Kidney (tissue), 14 donors: ENCODE data around the gene NAA15. TPM values are rescaled to one million over a fixed set of nuclear protein-coding genes. Genes with fewer than 3 reads are reported as not detected.

Experiments used
- DNase-seq, 5 donors: peaks; one replicate each; pipeline ENCODE4 v3.0.0-alpha.2; 2013 to 2020
- FAIRE-seq: peaks from 2 replicates; lab custom pipeline; 2012; peaks lifted over from hg19 to GRCh38; lab: Jason Lieb, UNC
- H3K27ac ChIP-seq, 2 donors: one replicate each; pipeline ENCODE4 v1.7.0; 2013; ENCODE audit warnings: low read depth in 2 of 2, low read length in 2 of 2, inconsistent platforms in 1 of 2
- H3K27me3 ChIP-seq: one replicate; pipeline ENCODE4 v1.7.1; 2013; ENCODE audit warnings: low read length, inconsistent platforms; ENCODE audit not compliant: control insufficient read depth, insufficient read depth
- H3K36me3 ChIP-seq, 3 donors: one replicate each; pipeline versions ENCODE4 v1.7.0 to v1.7.1; 2013; ENCODE audit warnings: low read length in 3 of 3, control low read depth in 1 of 3, inconsistent platforms in 1 of 3; ENCODE audit not compliant: insufficient read depth in 3 of 3, control insufficient read depth in 2 of 3
- H3K4me1 ChIP-seq, 3 donors: one replicate each; pipeline versions ENCODE4 v1.7.0 to v1.7.1; 2013; ENCODE audit warnings: low read length in 3 of 3, inconsistent platforms in 1 of 3, low read depth in 1 of 3; ENCODE audit not compliant: control insufficient read depth in 2 of 3, insufficient read depth in 2 of 3
- H3K4me3 ChIP-seq, 3 donors: one replicate each; pipeline versions ENCODE4 v1.7.0 to v1.8.1; 2013; ENCODE audit warnings: low read length in 3 of 3, control low read depth in 1 of 3, inconsistent platforms in 1 of 3
- H3K9ac ChIP-seq, 3 donors: one replicate each; pipeline versions ENCODE4 v1.7.0 to v1.7.1; 2013; ENCODE audit warnings: low read length in 3 of 3, control low read depth in 1 of 3, inconsistent platforms in 1 of 3
- H3K9me3 ChIP-seq, 3 donors: one replicate each; pipeline versions ENCODE4 v1.7.0 to v1.7.1; 2013; ENCODE audit warnings: low read length in 3 of 3, control low read depth in 1 of 3, inconsistent platforms in 1 of 3; ENCODE audit not compliant: control insufficient read depth in 2 of 3, insufficient read depth in 1 of 3
- intact Hi-C: fragments of 100-400 bp; cut with DNase I; formaldehyde crosslinking; loops from one replicate; pipeline ENCODE4 v1.11.1; 2022
- polyA plus RNA-seq: library from polyadenylated mRNA; stranded (reverse); fragments of 350-450 nt; fragmentation: Illumina TruSeq; extraction: RNeasy Lipid Tissue Mini Kit (QIAGEN cat#74804); gene quantifications from one replicate; pipeline ENCODE4 v1.2.3, GENCODE V29; 2014; ENCODE audit warnings: low read depth, low replicate concordance; ENCODE audit not compliant: insufficient read depth
- total RNA-seq: library from RNA; stranded (reverse); fragmentation: NEBNext Ultra II Directional; extraction: Animal tissue kit (Norgen Biotek cat#: 25700); gene quantifications from one replicate; pipeline ENCODE4 v1.2.1, GENCODE V29; 2021
- TF ChIP-seq, protein P1 (sequence below): IDR thresholded peaks from 3 replicates; pipeline ENCODE4 v1.5.1; 2012; ENCODE audit warnings: mild to moderate bottlenecking, moderate library complexity, borderline replicate concordance; ENCODE audit not compliant: insufficient read depth; ENCODE audit errors: extremely low read depth
- donor health status: control.
- donor health status: control.
- donor health status: control.
- donor health status: control.
- donor health status: control.
- donor health status: DM: yes; HTN: yes; CAD: no.
- donor health status: Normal renal cell carcinoma (clear cell type).

Gene NAA15
- total and polyA plus RNA-seq, 2 donors from 2014 or later, result 7.0 to 38.8 TPM

DNA sequence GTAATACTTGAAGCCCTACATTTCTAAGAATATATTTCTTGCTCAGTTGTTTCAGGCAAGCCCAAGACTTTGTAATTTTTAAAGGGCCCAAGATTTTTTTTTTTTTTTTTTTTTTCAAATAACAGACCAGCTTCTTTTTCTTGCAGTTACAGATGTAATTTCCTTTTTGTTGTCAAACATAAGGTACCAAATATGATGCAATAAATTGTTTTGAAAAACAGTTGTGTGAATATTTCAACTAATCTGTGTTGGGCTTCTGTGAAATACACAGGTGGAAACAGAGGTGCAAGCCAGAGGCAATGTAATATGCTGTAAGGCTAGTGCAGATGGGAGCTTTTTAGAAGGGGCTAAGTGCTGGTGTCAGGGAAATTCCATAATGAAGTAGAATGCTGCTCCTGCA is 87.8 kb downstream of the NAA15 start:
- Histone ChIP-seq H3K9ac (no peak overlapping the region), H3K36me3 (peaks cover 5 to 11% (median 8%) of the 10 kb centered on the region in 3 donors), H3K4me3 (no peak overlapping the region), H3K27ac (no peak overlapping the region), H3K27me3 (no peaks in the 10 kb centered on the region), H3K4me1 (no peaks in the 10 kb centered on the region), H3K9me3 (no peaks in the 10 kb centered on the region)
- DNase-seq (no peak), FAIRE-seq (no peak)
- TF ChIP-seq, protein P1, sequence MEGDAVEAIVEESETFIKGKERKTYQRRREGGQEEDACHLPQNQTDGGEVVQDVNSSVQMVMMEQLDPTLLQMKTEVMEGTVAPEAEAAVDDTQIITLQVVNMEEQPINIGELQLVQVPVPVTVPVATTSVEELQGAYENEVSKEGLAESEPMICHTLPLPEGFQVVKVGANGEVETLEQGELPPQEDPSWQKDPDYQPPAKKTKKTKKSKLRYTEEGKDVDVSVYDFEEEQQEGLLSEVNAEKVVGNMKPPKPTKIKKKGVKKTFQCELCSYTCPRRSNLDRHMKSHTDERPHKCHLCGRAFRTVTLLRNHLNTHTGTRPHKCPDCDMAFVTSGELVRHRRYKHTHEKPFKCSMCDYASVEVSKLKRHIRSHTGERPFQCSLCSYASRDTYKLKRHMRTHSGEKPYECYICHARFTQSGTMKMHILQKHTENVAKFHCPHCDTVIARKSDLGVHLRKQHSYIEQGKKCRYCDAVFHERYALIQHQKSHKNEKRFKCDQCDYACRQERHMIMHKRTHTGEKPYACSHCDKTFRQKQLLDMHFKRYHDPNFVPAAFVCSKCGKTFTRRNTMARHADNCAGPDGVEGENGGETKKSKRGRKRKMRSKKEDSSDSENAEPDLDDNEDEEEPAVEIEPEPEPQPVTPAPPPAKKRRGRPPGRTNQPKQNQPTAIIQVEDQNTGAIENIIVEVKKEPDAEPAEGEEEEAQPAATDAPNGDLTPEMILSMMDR, result no peak
- intact Hi-C loops, result no loop called here

DNA sequence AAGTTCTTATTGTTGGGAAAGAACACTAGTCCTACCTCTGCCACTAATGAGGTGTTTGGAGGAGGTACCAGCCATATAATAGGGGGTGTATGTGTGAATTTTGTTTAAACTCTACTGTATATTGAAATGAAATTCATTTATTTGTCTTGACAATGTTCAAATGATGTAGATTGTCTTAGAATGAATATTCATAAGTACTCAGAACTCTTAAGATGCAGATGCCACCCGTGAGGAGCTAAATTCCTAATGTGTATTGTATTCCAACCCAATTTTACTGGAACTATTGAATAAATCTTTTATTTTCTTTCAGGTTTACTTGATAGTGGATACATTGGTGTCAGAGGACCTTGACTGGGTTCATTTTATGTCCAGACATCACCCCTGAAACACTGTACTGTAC is 88.7 kb downstream of the NAA15 start:
- Histone ChIP-seq H3K4me3 (no peak overlapping the region), H3K9ac (no peak overlapping the region), H3K4me1 (no peaks in the 10 kb centered on the region), H3K9me3 (no peaks in the 10 kb centered on the region), H3K27me3 (no peaks in the 10 kb centered on the region), H3K36me3 (peaks cover 5 to 15% (median 8%) of the 10 kb centered on the region in 3 donors), H3K27ac (no peak overlapping the region)
- TF ChIP-seq, protein P1, result no peak
- no peak for DNase-seq
- no peak for FAIRE-seq
- intact Hi-C loops, result no loop called here

DNA sequence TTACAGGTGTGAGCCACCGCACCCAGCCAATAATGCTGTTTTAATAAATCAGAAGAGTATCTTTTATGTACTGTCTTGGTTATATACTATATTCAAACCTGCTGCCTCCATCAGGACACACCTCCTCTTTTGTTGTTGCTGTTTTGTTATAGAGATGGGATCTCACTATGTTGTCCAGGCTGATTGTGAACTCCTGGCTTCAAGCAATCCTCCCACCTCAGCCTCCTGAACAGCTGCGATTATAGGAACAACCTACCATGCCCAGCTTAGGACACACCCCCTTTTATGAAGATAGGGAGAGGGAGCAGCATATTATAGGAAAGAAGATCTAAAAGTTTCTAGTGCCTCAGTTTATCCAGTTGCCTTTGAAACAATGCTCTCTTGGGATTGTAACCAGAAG is 90.4 kb downstream of the NAA15 start:
- Histone ChIP-seq H3K27ac (no peak overlapping the region), H3K9me3 (no peaks in the 10 kb centered on the region), H3K4me1 (no peaks in the 10 kb centered on the region), H3K36me3 (peaks cover 4 to 8% (median 5%) of the 10 kb centered on the region in 3 donors), H3K4me3 (no peak overlapping the region), H3K27me3 (no peaks in the 10 kb centered on the region), H3K9ac (no peak overlapping the region)
- TF ChIP-seq, protein P1, result no peak
- intact Hi-C loops, result no loop called here
- FAIRE-seq (no peak), DNase-seq (no peak)

DNA sequence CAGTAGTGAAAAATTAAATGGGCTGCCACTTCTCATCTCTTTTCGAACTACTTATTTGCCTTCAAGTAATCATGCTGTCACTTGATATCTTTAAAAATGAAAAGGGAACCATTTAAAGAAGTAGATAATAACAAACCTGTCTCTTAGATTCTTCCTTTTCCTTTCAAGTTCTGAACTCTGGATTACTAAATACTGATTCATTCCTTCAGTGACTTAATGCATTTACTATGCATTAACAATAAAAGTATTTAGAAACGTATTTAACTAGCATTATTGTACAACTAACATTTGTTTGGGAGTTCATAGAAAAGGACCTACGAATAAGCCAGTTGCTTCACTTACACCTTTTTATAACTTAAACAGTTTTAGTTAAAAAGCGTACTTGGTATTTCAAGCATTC is 91.5 kb downstream of the NAA15 start:
- no peaks in the 10 kb centered on the region for H3K4me1 ChIP-seq
- peak; percentile 33 for FAIRE-seq
- H3K27me3 ChIP-seq, result no peaks in the 10 kb centered on the region
- peaks cover 0 to 5% (median 5%) of the 10 kb centered on the region in 3 donors for H3K36me3 ChIP-seq
- no peak overlapping the region for H3K27ac ChIP-seq
- no peak for DNase-seq
- TF ChIP-seq, protein P1, result no peak
- no peak overlapping the region for H3K4me3 ChIP-seq
- H3K9ac ChIP-seq, result no peak overlapping the region
- no peaks in the 10 kb centered on the region for H3K9me3 ChIP-seq
- intact Hi-C loops, result no loop called here
